Left lung (tissue), 10 donors: ENCODE data around the gene HS6ST2. TPM values are rescaled to one million over a fixed set of nuclear protein-coding genes. Genes with fewer than 3 reads are reported as not detected.

Source experiments
- ATAC-seq: fragments of 200-7000 bp; cut with Tn5 transposase; one replicate; pipeline ENCODE4 v1.9.1; 2020; ENCODE audit warnings: moderate library complexity
- DNase-seq, 4 donors: peaks; one replicate each; pipeline ENCODE4 v3.0.0-alpha.2; 2013 to 2020
- H3K27ac ChIP-seq, 2 donors: fragments of 200-600 bp; sonication (generic) in 1 of 2; one replicate each; pipeline versions ENCODE4 v1.5.0 to v1.8.0; 2020 to 2021
- H3K27me3 ChIP-seq, 2 donors: fragments of 200-600 bp; sonication (generic) in 1 of 2; one replicate each; pipeline versions ENCODE4 v1.5.0 to v1.8.0; 2020 to 2021
- H3K36me3 ChIP-seq, 2 donors: fragments of 200-600 bp; sonication (generic) in 1 of 2; one replicate each; pipeline versions ENCODE4 v1.5.0 to v1.8.0; 2020 to 2021
- H3K4me1 ChIP-seq, 2 donors: fragments of 200-600 bp; one replicate each; pipeline ENCODE4 v1.8.0; 2021
- H3K4me3 ChIP-seq, 2 donors: fragments of 200-600 bp; sonication (generic) in 1 of 2; one replicate each; pipeline versions ENCODE4 v1.5.0 to v1.8.0; 2020 to 2021; ENCODE audit warnings: mild to moderate bottlenecking in 1 of 2
- H3K9me3 ChIP-seq, 2 donors: fragments of 200-600 bp; sonication (generic) in 1 of 2; one replicate each; pipeline versions ENCODE4 v1.5.0 to v1.8.0; 2020 to 2021
- CTCF ChIP-seq, 2 donors: fragments of 200-600 bp; sonication (generic) in 1 of 2; IDR thresholded peaks; one replicate each; pipeline versions ENCODE4 v1.5.0 to v1.8.0; 2021; ENCODE audit warnings: antibody characterized with exemption in 2 of 2
- intact Hi-C, 2 donors: fragments of 100-400 bp; cut with DNase I; formaldehyde crosslinking; loops; one replicate each; pipeline versions ENCODE4 v1.11.2 to v1.14.2; 2022
- polyA plus RNA-seq, 6 donors: library from polyadenylated mRNA; unstranded; fragments of 120-200 nt; gene quantifications; one replicate each; pipeline ENCODE4 v1.2.1, GENCODE V29; 2013; ENCODE audit not compliant: insufficient read length in 6 of 6
- total RNA-seq, 2 donors: library from RNA; stranded (reverse); fragmentation: NEBNext Ultra II Directional; extraction: Animal tissue kit (Norgen Biotek cat#: 25700); gene quantifications; one replicate each; pipeline ENCODE4 v1.2.1, GENCODE V29; 2021
- donor health status: DM: no; HTN: yes; CAD: no.
- donor health status: DM: no; HTN: no; CAD: no.

HS6ST2 gene
- total and polyA plus RNA-seq, 8 donors, result 1.0 to 22.9 (median 15.2) TPM

- H3K27me3 ChIP-seq, result peaks cover 0 to 4% of the 10 kb centered on the region in 2 donors
- no peaks in the 10 kb centered on the region for H3K4me1 ChIP-seq
- TF ChIP-seq CTCF (IDR thresholded peaks at IDR 0.05), result no peak
- no peak overlapping the region for H3K27ac ChIP-seq
- no peaks in the 10 kb centered on the region for H3K36me3 ChIP-seq
- ATAC-seq (no peak), DNase-seq (no peak)
- no peaks in the 10 kb centered on the region for H3K9me3 ChIP-seq
- H3K4me3 ChIP-seq, result no peak overlapping the region
- intact Hi-C loops, result no loop called here
These were observed 125.1 kb downstream of the HS6ST2 start for GRCh38 chrX:132833373-132833772.

- no peaks in the 10 kb centered on the region for H3K9me3 ChIP-seq
- intact Hi-C loops, result no loop called here
- H3K4me1 ChIP-seq, result no peaks in the 10 kb centered on the region
- no peak for DNase-seq
- H3K4me3 ChIP-seq, result no peak overlapping the region
- ATAC-seq, result no peak
- no peaks in the 10 kb centered on the region for H3K36me3 ChIP-seq
- peaks cover 0 to 8% of the 10 kb centered on the region in 2 donors for H3K27me3 ChIP-seq
- TF ChIP-seq CTCF (IDR thresholded peaks at IDR 0.05), result no peak
- no peak overlapping the region for H3K27ac ChIP-seq
These were observed 127.0 kb downstream of the HS6ST2 start for GRCh38 chrX:132831336-132831973.

GRCh38 chrX:132822634-132823012 lies 135.8 kb downstream of the HS6ST2 start:
- no peaks in the 10 kb centered on the region for H3K9me3 ChIP-seq
- ATAC-seq (no peak), DNase-seq (no peak)
- intact Hi-C loops, result no loop called here
- H3K36me3 ChIP-seq, result no peaks in the 10 kb centered on the region
- no peaks in the 10 kb centered on the region for H3K27me3 ChIP-seq
- no peaks in the 10 kb centered on the region for H3K4me1 ChIP-seq
- H3K27ac ChIP-seq, result no peak overlapping the region
- TF ChIP-seq CTCF (IDR thresholded peaks at IDR 0.05), result no peak
- H3K4me3 ChIP-seq, result no peak overlapping the region

GRCh38 chrX:132821974-132822633 lies 136.3 kb downstream of the HS6ST2 start:
- no peak overlapping the region for H3K4me3 ChIP-seq
- no peak for ATAC-seq
- H3K36me3 ChIP-seq, result no peaks in the 10 kb centered on the region
- no peaks in the 10 kb centered on the region for H3K27me3 ChIP-seq
- H3K9me3 ChIP-seq, result no peaks in the 10 kb centered on the region
- H3K4me1 ChIP-seq, result no peaks in the 10 kb centered on the region
- H3K27ac ChIP-seq, result no peak overlapping the region
- TF ChIP-seq CTCF (IDR thresholded peaks at IDR 0.05), result no peak
- intact Hi-C loops, result no loop called here
- no peak for DNase-seq

GRCh38 chrX:132820675-132821074 lies 137.8 kb downstream of the HS6ST2 start:
- Histone ChIP-seq H3K4me3 (no peak overlapping the region), H3K36me3 (no peaks in the 10 kb centered on the region), H3K27me3 (no peaks in the 10 kb centered on the region), H3K4me1 (no peaks in the 10 kb centered on the region), H3K9me3 (no peaks in the 10 kb centered on the region), H3K27ac (no peak overlapping the region)
- DNase-seq, result no peak
- no peak for TF ChIP-seq CTCF (IDR thresholded peaks at IDR 0.05)
- no peak for ATAC-seq
- intact Hi-C loops, result no loop called here
